Measurements from ENCODE around the gene PCDHGA1.
A peak's percentile ranks its signal among the peaks of the same experiment; 100 is the strongest.
"Not testable (repeated sequence)": the region's sequence is repeated elsewhere in the genome, so short reads cannot be mapped to it uniquely, and the experiment has no call there.

The PCDHGA1 gene

DNA sequence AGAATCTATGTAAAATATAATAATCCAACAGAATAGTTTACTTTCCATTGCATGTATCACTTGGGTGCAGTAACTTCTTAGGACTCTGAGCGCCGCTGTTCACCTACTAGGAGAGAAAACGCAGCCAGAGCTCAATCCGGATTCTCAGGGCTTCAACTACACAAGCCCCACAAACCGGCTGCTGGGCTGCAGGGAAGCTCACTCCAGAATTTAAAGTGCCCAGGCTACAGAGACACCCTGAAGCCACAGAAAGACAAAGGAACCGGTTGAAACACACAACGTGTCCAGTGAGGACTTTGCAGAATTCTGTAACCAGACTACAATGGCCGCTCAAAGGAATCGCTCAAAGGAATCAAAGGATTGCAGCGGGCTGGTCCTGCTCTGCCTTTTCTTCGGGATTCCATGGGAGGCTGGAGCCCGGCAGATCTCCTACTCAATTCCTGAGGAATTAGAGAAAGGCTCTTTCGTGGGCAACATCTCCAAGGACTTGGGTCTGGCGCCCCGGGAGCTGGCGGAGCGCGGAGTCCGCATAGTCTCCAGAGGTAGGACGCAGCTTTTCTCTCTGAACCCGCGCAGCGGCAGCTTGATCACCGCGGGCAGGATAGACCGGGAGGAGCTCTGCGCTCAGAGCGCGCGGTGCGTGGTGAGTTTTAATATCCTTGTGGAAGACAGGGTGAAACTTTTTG, 82.7 kb downstream of the PCDHGA1 start, which contains the start of gene PCDHGA10:
PCDHGA10 (plus strand) TSS at position 134 of the 686 bp plus-strand sequence; CDS start at position 323, 189 bp downstream.
- H3K27ac ChIP-seq (ENCODE audit: low read length): no peak within 1 kb of the TSS
- peak within 1 kb of the TSS; percentile 89 for H3K4me3 ChIP-seq (ENCODE audit: low read length)

DNA sequence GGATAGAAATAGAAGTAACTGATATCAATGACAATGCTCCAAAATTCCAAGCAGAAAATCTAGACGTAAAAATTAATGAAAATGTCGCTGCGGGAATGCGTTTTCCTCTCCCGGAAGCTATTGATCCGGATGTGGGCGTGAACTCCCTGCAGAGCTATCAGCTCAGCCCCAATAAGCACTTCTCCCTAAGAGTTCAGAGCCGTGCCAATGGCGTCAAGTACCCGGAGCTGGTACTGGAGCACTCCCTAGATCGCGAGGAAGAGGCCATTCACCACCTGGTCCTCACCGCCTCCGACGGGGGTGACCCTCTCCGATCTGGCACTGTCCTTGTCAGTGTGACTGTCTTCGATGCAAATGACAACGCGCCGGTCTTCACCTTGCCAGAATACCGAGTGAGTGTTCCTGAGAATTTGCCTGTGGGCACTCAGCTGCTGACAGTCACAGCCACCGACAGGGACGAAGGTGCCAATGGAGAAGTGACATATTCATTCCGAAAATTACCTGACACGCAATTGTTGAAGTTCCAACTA, 83.3 kb downstream of the PCDHGA1 start:
- H3K4me3 ChIP-seq (ENCODE audit: low read length): peak overlapping the region; percentile 89
- H3K9me3 ChIP-seq (ENCODE audit: insufficient read depth, low read length): no peaks in the 10 kb centered on the region
- peak overlapping the region; percentile 83 for H3K4me2 ChIP-seq (ENCODE audit: low read length)
- TF ChIP-seq, protein P1, sequence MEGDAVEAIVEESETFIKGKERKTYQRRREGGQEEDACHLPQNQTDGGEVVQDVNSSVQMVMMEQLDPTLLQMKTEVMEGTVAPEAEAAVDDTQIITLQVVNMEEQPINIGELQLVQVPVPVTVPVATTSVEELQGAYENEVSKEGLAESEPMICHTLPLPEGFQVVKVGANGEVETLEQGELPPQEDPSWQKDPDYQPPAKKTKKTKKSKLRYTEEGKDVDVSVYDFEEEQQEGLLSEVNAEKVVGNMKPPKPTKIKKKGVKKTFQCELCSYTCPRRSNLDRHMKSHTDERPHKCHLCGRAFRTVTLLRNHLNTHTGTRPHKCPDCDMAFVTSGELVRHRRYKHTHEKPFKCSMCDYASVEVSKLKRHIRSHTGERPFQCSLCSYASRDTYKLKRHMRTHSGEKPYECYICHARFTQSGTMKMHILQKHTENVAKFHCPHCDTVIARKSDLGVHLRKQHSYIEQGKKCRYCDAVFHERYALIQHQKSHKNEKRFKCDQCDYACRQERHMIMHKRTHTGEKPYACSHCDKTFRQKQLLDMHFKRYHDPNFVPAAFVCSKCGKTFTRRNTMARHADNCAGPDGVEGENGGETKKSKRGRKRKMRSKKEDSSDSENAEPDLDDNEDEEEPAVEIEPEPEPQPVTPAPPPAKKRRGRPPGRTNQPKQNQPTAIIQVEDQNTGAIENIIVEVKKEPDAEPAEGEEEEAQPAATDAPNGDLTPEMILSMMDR (IDR thresholded peaks at IDR 0.05; ENCODE audit: low read depth, low read length): no peak
- TF ChIP-seq EZH2phosphoT487 (IDR thresholded peaks at IDR 0.05; ENCODE audit: low read depth): no peak
- H3K9ac ChIP-seq (ENCODE audit: low read length): peak overlapping the region; percentile 59
- H4K20me1 ChIP-seq (ENCODE audit: insufficient read depth, low read length): no peaks in the 10 kb centered on the region
- peak overlapping the region; percentile 97 for H2AFZ ChIP-seq (ENCODE audit: low read depth, low read length)
- H3K27ac ChIP-seq (ENCODE audit: low read length): no peak overlapping the region
- no peaks in the 10 kb centered on the region for H3K27me3 ChIP-seq (ENCODE audit: low read depth, low read length)
- H3K79me2 ChIP-seq (ENCODE audit: low read length): no peaks in the 10 kb centered on the region
- H3K36me3 ChIP-seq (replicated peaks; ENCODE audit: low read depth, low read length): no peaks in the 10 kb centered on the region
- no peaks in the 10 kb centered on the region for H3K4me1 ChIP-seq (ENCODE audit: low read length)

More for the DNA sequence above, 82.7 kb downstream of the PCDHGA1 start, which contains the start of gene PCDHGA10:
- no peaks in the 10 kb centered on the region for H3K4me1 ChIP-seq (ENCODE audit: low read length)
- no peaks in the 10 kb centered on the region for H4K20me1 ChIP-seq (ENCODE audit: insufficient read depth, low read length)
- H3K9me3 ChIP-seq (ENCODE audit: insufficient read depth, low read length): no peaks in the 10 kb centered on the region
- peak within 1 kb of the TSS; percentile 83 for H3K4me2 ChIP-seq (ENCODE audit: low read length)
- peak within 1 kb of the TSS; percentile 97 for H2AFZ ChIP-seq (ENCODE audit: low read depth, low read length)
- H3K36me3 ChIP-seq (replicated peaks; ENCODE audit: low read depth, low read length): no peaks in the 10 kb centered on the region
- H3K27me3 ChIP-seq (ENCODE audit: low read depth, low read length): no peaks in the 10 kb centered on the region
- TF ChIP-seq, protein P1 (IDR thresholded peaks at IDR 0.05; ENCODE audit: low read depth, low read length): peak; percentile 66
- TF ChIP-seq EZH2phosphoT487 (IDR thresholded peaks at IDR 0.05; ENCODE audit: low read depth): no peak
- H3K79me2 ChIP-seq (ENCODE audit: low read length): no peaks in the 10 kb centered on the region
- H3K9ac ChIP-seq (ENCODE audit: low read length): peak within 1 kb of the TSS; percentile 59

DNA sequence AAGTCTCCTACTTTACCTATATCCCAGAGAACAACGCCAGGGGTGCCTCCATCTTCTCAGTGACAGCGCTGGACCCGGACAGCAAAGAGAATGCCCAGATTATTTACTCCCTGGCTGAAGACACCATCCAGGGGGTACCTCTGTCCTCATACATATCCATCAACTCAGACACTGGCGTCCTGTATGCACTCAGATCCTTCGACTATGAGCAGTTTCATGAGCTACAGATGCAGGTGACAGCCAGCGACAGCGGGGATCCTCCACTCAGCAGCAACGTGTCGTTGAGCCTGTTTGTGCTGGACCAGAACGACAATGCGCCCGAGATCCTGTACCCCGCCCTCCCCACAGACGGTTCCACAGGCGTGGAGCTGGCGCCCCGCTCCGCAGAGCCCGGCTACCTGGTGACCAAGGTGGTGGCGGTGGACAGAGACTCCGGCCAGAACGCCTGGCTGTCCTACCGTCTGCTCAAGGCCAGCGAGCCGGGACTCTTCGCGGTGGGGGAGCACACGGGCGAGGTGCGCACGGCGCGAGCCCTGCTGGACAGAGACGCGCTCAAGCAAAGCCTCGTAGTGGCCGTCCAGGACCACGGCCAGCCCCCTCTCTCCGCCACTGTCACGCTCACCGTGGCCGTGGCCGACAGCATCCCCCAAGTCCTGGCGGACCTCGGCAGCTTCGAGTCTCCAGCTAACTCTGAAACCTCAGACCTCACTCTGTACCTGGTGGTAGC, 84.4 kb downstream of the PCDHGA1 start:
- H3K4me3 ChIP-seq (ENCODE audit: low read length); H3K9me3 ChIP-seq (ENCODE audit: insufficient read depth, low read length); H3K4me2 ChIP-seq (ENCODE audit: low read length): not testable (repeated sequence)

DNA sequence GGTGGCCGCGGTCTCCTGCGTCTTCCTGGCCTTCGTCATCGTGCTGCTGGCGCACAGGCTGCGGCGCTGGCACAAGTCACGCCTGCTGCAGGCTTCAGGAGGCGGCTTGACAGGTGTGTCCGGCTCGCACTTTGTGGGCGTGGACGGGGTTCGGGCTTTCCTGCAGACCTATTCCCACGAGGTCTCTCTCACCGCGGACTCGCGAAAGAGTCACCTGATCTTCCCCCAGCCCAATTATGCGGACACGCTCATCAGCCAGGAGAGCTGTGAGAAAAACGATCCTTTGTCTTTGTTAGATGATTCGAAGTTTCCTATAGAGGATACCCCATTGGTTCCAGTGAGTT, 84.9 kb downstream of the PCDHGA1 start:
- not testable (repeated sequence) for H3K4me3 ChIP-seq (ENCODE audit: low read length); H3K27me3 ChIP-seq (ENCODE audit: low read depth, low read length); H3K27ac ChIP-seq (ENCODE audit: low read length); H2AFZ ChIP-seq (ENCODE audit: low read depth, low read length); H3K4me2 ChIP-seq (ENCODE audit: low read length); H3K4me1 ChIP-seq (ENCODE audit: low read length); H3K36me3 ChIP-seq (replicated peaks; ENCODE audit: low read depth, low read length); H4K20me1 ChIP-seq (ENCODE audit: insufficient read depth, low read length); H3K79me2 ChIP-seq (ENCODE audit: low read length); H3K9me3 ChIP-seq (ENCODE audit: insufficient read depth, low read length); H3K9ac ChIP-seq (ENCODE audit: low read length)

More for the DNA sequence above, 84.4 kb downstream of the PCDHGA1 start:
- H4K20me1 ChIP-seq (ENCODE audit: insufficient read depth, low read length); H3K27me3 ChIP-seq (ENCODE audit: low read depth, low read length); H3K36me3 ChIP-seq (replicated peaks; ENCODE audit: low read depth, low read length); H3K27ac ChIP-seq (ENCODE audit: low read length); H3K79me2 ChIP-seq (ENCODE audit: low read length); H3K4me1 ChIP-seq (ENCODE audit: low read length); H2AFZ ChIP-seq (ENCODE audit: low read depth, low read length); H3K9ac ChIP-seq (ENCODE audit: low read length): not testable (repeated sequence)
